HS-27A (cell line): ENCODE data around the gene LEMD1.
A peak's percentile ranks its signal among the peaks of the same experiment; 100 is the strongest.
"Not testable (repeated sequence)": the region's sequence is repeated elsewhere in the genome, so short reads cannot be mapped to it uniquely, and the experiment has no call there.

Source experiments
- DNase-seq: peaks from one replicate; pipeline ENCODE4 v3.0.0-alpha.2; 2012; ENCODE audit warnings: low read depth, missing footprints

The LEMD1 gene

DNA sequence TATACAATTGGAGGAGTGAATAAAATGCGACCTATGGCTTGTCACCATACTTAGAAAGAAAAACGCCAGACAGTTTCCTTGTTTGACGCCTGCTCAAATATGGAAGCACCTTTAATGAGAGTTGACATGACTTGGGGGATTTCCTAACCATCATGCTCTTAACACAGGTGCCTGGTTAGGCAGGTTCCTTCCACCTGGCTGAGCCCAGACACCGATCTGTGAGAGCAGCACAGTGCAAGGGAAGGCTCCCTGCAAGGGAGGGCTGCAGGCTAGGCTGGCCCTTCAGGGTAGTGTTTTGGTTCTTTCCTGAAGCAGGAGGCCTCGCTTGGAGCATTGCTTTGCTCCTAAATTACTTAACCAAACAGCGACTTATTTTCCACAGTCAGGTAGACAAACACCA lies 40.6 kb downstream of the LEMD1 start:
- DNase-seq, result no peak

DNA sequence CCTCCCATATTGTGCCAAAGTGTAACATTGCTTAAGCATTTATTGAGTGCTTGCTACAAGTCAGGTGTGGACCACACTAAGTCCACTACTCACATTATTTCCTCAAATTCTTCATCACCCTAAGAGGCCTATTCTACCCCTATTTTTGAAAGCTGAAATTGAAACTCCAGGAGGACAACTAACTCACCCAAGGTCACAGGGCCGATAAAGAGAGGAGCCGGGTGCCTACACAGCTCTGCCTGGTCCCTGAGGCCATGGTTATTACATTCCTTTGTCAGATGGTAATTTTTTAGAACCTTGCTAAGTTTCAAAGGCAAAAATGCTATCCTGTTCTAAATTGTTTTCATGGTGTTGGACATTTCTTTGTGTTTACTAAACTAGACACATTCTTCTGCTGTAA lies 41.0 kb downstream of the LEMD1 start:
- DNase-seq, result no peak

GRCh38 chr1:205379056-205379455 lies 42.8 kb downstream of the LEMD1 start:
- DNase-seq, result no peak

GRCh38 chr1:205377355-205377754 lies 44.5 kb downstream of the LEMD1 start:
- DNase-seq, result no peak

DNA sequence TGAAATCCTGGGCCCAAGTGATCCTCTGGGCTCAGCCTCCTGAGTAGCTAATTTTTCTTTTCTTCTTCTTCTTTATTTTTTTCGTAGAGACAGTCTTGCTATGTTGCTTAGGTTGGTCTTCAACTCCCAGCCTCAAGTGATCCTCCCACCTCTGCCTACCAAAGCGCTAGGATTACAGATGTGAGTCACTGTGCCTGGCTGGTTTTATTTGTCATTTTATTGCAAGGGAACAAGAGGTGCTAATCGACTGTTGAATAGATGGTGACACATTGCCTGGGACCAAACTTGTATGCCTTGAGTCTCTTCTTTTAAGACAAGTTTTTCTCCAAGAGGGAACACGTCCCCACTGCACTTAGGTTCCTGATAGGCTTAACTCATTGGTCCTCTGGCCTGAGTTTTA lies 45.1 kb downstream of the LEMD1 start:
- no peak for DNase-seq

DNA sequence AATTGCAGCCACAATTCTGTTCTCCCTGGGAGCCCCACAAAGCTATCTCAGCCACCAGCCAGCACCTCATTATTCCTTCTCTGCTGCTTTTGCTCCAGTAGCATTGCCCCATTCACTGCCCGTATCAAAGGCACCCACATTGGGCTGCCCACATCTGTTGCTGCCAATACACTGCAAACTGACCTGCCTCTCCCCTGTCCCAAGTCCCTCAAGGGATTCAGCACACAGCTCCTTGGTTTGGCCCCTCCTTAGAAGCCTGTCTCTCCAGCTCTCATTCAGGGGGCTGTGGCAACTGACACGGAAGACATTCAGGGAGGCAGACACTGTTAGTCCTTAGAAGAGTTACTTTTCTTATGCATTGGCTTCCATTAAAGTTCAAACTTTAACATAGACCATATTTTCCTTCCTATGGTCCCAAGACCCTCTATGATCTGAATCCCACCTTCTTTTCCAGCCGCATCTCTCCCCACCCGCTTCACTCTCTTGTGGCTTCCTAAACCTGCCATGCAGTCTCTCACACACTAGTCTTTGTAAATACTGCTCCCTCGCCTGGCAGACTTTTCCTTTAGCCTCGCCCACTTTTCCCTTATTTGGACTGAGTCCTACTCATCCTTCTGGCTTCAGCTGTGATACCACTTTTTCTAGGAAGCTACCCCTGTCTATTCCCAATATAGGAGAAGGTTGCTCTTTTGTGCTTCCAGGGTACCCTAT lies 45.9 kb downstream of the LEMD1 start:
- no peak for DNase-seq

DNA sequence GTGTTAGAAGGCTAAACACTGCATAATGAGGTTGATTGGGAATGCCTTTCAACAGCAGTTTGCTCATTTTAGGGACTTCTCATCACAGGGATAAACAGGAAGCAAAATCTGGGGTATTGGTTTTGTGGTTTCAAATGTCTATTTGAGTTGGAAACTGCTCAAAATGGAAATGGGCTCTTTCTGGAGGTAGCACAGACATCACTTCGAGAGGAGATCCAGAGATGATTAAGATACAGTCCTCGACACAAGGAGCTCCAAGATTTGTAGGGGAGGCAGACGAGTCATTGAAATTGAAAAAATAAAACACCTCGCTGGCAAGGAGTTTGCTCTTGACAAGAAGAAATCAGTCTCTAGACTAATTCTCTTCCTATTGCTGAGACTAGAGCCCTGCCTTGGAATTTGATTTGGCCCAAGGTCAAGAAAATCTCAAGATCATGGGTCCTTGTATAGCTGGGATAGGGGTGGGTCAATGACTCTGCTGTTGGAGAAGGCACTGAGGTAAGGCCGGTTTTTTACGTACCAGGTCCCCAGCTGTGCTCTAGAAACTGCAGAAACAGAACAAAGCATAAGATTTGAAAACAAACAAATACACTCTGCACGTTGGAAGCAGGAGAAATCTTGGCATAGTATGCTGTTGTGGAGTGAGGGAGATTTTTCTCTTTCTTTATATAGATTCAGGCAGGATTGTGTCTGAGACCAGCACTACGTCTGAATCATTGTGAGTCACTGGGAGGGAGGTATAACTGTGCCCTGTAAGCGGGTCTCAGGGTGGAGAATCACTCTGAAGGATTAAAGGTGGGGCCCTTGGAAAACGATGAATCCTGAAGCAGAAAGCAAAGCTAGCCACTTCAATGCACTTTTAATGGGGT lies 47.4 kb downstream of the LEMD1 start:
- DNase-seq, result peak; percentile 62

DNA sequence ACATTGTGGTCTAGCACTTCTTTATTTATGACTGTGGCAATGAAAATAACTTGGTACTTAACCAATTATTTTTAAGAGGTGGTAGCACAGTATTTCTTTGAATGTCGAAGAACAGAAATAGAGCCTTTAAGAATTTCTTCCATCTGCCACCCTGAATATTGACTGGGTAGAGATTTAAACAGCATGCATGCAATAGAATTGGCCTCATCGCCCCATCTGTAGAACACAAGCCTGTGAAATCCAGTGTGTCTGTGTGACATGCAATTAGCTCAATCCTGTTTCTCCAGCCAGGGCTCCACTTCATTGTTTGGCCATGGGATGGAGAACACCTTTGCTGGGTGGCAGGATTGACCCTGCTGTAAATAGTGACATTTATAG lies 48.1 kb downstream of the LEMD1 start:
- no peak for DNase-seq

DNA sequence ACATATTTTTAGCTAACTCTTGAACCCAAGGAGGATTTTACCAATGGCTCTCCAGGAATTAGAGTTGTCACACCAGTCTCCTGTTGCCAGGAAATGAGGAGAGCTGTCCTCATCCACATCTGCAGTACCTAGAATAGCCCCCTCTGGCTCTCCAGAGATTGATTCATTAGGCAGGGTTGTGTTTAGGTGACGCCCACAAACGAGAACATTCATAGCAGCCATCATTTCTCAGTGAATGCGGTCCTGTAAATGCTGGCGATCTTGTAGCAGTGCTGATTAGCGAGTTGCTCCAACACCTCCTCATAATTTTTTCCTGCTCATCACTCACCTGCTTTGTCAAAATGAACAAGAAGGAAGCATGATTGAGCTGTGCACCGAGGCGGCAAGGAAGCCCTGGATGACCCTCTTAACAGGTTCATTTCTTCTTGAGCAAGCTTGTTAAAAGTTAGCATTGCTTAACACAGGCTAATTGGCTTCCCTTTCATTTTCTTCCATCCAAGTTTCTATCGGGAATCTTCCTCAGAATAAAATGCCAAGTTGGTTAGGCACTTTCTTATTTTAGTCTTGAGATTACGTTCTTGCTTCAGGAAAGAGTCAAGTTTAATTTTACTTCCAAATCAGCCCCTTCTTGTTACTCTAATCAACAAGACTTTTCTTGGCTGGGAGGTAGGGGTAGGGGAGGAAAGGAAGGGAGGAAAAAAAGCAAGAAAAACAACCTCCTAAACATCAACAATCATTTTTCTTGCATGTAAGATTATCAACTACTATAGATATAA lies 48.6 kb downstream of the LEMD1 start:
- DNase-seq, result no peak

- DNase-seq, result no peak
Measured at GRCh38 chr1:205371871-205372660, 49.8 kb downstream of the LEMD1 start.

- DNase-seq, result no peak
Measured at GRCh38 chr1:205370780-205371179, 51.1 kb downstream of the LEMD1 start.

GRCh38 chr1:205369701-205370123 lies 52.1 kb downstream of the LEMD1 start:
- DNase-seq, result no peak

- no peak for DNase-seq
Measured at GRCh38 chr1:205368478-205368877, 53.4 kb downstream of the LEMD1 start.

DNA sequence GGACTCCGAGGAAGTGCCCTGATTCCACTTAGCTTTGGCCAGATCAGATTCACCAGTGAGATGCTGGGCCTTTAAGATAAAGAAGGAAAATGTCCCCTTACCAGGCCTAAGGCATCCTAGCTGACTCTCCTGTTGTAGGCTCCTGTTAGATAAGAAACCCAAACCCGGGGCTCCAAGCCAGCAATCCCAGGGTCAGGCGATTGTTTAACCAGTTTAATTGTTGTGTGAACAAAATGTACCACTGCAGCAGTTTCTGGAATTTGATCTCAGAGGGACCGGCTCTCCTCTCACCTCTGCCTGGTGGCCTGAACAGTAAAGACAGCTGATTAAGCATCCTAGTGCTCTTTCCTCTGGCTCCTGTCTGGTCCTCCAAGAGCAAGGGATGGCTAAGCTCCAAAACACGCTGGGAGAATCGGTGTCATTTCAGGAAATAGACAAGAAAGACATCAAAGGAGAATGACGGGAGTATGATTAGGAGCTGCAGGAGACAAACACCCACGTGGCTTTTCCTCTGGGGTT lies 55.9 kb downstream of the LEMD1 start:
- no peak for DNase-seq

- not testable (repeated sequence) for DNase-seq
Measured at GRCh38 chr1:205365086-205365485, 56.8 kb downstream of the LEMD1 start.

- no peak for DNase-seq
Measured at GRCh38 chr1:205360891-205361290, 61.0 kb downstream of the LEMD1 start.

- no peak for DNase-seq
Measured at GRCh38 chr1:205359771-205360565, 61.9 kb downstream of the LEMD1 start.

DNA sequence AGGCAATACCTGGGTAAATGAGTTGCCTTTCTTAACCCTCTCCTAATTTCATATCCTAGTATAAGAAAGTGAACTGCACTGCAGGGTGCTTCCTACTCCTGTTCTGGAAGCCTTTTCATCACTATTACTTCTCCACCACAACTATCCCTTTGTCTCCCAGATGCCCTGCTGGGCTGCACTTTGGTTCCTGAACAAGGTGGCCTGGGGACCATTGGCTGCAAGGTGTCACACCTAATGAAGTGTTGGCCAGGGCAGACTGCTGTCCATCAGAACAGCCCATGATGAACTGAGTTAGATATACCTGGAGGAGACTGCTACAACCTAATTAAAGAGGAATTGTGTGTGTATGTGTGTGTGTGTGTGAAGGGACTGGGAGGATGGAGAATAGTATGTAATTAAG lies 63.3 kb downstream of the LEMD1 start:
- no peak for DNase-seq

DNA sequence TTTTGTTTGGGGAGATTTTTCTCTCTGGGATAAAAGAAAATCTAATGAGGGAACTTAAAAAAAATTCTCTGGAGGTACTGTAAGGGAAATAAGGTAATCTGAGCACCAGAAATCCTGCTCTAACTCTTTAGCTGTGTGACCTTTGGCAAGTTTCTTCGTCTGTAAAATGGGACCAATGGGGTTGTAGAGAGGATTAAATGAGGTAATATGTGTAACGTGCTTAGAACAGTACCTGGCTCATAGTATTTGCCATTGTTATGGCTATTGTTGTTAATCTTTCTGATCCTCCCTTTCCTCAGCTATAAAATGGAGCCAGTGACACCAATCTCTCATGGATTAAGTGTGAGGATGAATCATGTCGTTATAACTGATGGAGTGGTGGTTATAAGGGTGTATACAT lies 64.3 kb downstream of the LEMD1 start:
- DNase-seq, result no peak

GRCh38 chr1:205356440-205357139 lies 65.3 kb downstream of the LEMD1 start, which contains the start of gene KLHDC8A:
Gene KLHDC8A (minus strand): TSS chr1:205356922. CDS start chr1:205343604, 13,318 bp downstream.
- no peak for DNase-seq
